Measurements from ENCODE around the gene OLFML2B. TPM values are rescaled to one million over a fixed set of nuclear protein-coding genes. Genes with fewer than 3 reads are reported as not detected.

Gene OLFML2B
- total RNA-seq, 1 experiment from 2014 or later: not detected

DNA sequence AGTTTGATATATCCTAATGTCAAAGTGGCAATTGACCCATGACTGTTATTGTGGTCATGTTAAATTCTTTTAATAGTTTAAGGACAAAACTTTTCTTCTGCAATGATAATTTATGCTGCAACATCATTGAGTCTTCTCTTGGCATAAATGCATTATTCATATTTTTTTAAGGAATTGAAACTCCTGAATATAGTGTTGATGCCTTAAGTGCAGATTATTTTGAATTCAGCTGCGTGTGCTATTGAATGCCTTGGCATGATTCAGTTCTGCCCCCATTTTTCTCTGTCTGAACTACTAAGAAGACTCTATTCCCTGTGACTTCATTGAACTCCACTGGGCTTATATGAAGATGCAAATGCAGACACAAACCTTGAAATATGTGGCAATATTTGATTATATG, 23.3 kb upstream of the OLFML2B start:
- no peak overlapping the region for H3K4me3 Mint-ChIP-seq (ENCODE audit: unreplicated experiment)
- no peak overlapping the region for H3K27ac Mint-ChIP-seq (ENCODE audit: low read depth, unreplicated experiment)
- TF ChIP-seq, protein P1, sequence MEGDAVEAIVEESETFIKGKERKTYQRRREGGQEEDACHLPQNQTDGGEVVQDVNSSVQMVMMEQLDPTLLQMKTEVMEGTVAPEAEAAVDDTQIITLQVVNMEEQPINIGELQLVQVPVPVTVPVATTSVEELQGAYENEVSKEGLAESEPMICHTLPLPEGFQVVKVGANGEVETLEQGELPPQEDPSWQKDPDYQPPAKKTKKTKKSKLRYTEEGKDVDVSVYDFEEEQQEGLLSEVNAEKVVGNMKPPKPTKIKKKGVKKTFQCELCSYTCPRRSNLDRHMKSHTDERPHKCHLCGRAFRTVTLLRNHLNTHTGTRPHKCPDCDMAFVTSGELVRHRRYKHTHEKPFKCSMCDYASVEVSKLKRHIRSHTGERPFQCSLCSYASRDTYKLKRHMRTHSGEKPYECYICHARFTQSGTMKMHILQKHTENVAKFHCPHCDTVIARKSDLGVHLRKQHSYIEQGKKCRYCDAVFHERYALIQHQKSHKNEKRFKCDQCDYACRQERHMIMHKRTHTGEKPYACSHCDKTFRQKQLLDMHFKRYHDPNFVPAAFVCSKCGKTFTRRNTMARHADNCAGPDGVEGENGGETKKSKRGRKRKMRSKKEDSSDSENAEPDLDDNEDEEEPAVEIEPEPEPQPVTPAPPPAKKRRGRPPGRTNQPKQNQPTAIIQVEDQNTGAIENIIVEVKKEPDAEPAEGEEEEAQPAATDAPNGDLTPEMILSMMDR (IDR thresholded peaks at IDR 0.05; ENCODE audit: unreplicated experiment): no peak
- no peaks in the 10 kb centered on the region for H3K36me3 Mint-ChIP-seq (ENCODE audit: insufficient read depth, unreplicated experiment)
- no peaks in the 10 kb centered on the region for H3K27me3 Mint-ChIP-seq (ENCODE audit: insufficient read depth, unreplicated experiment)
- no TSS peak for BruUV-seq (replicated peaks)
- ChIA-PET POLR2A (interaction anchor here (1.6 kb wide), 1 partner anchor 10 kb away, joined by 3 read pairs; no protein-coding TSS in a partner anchor), CTCF (interaction anchor here (0.6 to 13.3 kb wide), 6 partner anchors 9 to 442 kb away, joined by 3 to 128 read pairs (median 4); no protein-coding TSS in a partner anchor)
- DNase-seq (ENCODE audit: unreplicated experiment): no peak
- intact Hi-C loops (cut with micrococcal nuclease): no loop called here
- H3K9me3 Mint-ChIP-seq (ENCODE audit: unreplicated experiment): no peaks in the 10 kb centered on the region
- no peaks in the 10 kb centered on the region for H3K4me1 Mint-ChIP-seq (ENCODE audit: insufficient read depth, unreplicated experiment)

DNA sequence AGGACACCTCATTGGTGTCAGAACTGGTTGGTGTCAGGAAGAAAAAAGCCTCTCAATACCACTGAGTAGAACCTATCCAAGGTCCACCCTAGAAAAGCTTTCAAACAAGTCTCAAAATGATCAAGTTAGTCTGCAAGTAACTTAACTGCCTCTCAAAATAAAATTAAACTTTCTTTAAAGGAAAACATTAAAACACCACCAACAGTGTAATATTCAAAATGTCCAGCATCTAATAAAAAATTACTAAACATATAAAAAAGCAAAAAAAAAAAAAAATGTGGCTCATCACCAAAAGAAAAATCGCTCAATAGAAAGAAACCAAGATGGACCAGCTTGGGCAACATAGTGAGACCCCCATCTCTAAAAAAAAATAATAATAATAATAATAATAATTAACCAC, 18.7 kb upstream of the OLFML2B start:
- ChIA-PET CTCF (interaction anchor here (0.6 to 3.2 kb wide), 9 partner anchors 8 to 1237 kb away, joined by 3 to 51 read pairs (median 3); partner anchors contain the start of gene OLFML2B), POLR2A (interaction anchor here (1.6 kb wide), 1 partner anchor 250 kb away, joined by 6 read pairs; no protein-coding TSS in a partner anchor)
- H3K4me1 Mint-ChIP-seq (ENCODE audit: insufficient read depth, unreplicated experiment): peaks cover 6% of the 10 kb centered on the region
- no peak for DNase-seq (ENCODE audit: unreplicated experiment)
- H3K9me3 Mint-ChIP-seq (ENCODE audit: unreplicated experiment): no peaks in the 10 kb centered on the region
- BruUV-seq (replicated peaks): no TSS peak
- H3K36me3 Mint-ChIP-seq (ENCODE audit: insufficient read depth, unreplicated experiment): no peaks in the 10 kb centered on the region
- no peak overlapping the region for H3K4me3 Mint-ChIP-seq (ENCODE audit: unreplicated experiment)
- H3K27me3 Mint-ChIP-seq (ENCODE audit: insufficient read depth, unreplicated experiment): no peaks in the 10 kb centered on the region
- H3K27ac Mint-ChIP-seq (ENCODE audit: low read depth, unreplicated experiment): no peak overlapping the region
- TF ChIP-seq, protein P1 (IDR thresholded peaks at IDR 0.05; ENCODE audit: unreplicated experiment): no peak
- intact Hi-C loops (cut with micrococcal nuclease): no loop called here

DNA sequence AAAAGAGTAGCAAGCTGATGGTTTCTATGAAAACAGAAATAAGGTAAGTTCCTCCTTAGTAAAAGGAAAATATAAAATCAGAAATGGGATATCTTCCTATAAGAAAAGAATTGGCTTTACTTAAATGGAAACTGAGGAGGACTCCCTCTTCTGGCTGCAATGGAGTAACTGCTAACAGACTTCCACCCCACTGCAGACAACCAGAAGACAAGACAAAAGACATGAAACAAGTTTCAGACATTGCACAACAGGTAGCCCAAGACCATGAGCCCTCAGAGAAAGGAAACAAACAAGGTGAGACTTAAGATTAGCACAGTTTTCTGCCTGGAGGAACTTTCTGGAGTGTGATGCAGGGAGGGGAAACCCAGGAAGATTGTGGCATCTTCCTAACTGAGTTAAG, 17.0 kb upstream of the OLFML2B start:
- intact Hi-C loops (cut with micrococcal nuclease): no loop called here
- Mint-ChIP-seq H3K27me3 (ENCODE audit: insufficient read depth, unreplicated experiment) (no peaks in the 10 kb centered on the region), H3K9me3 (ENCODE audit: unreplicated experiment) (no peaks in the 10 kb centered on the region), H3K4me3 (ENCODE audit: unreplicated experiment) (no peak overlapping the region), H3K4me1 (ENCODE audit: insufficient read depth, unreplicated experiment) (peaks cover 6% of the 10 kb centered on the region), H3K27ac (ENCODE audit: low read depth, unreplicated experiment) (no peak overlapping the region), H3K36me3 (ENCODE audit: insufficient read depth, unreplicated experiment) (no peaks in the 10 kb centered on the region)
- DNase-seq (ENCODE audit: unreplicated experiment): peak; percentile 67
- ChIA-PET POLR2A (no interaction called here), CTCF (interaction anchor here (0.6 to 3.2 kb wide), 11 partner anchors 8 to 364 kb away, joined by 3 to 51 read pairs (median 4); partner anchors contain the start of gene OLFML2B)
- no TSS peak for BruUV-seq (replicated peaks)
- TF ChIP-seq, protein P1 (IDR thresholded peaks at IDR 0.05; ENCODE audit: unreplicated experiment): peak; percentile 23

DNA sequence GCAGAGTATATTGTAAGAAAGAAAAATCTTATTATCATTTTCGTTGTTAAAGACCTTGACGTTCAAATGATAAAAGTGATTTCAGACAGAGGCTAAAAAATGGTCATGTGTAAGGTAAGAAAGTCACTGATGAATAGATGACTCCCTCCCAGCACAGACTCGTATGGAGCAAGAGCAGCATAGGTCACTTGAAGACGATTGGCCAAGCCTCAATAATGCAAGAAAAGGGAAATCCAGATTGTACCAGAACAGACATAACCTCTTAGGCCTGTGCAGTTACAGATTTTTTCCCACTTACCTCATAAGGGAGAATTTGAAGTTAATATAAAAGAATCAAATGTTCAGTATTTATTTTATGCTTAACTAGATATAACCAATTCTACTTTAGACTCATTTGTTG, 16.3 kb upstream of the OLFML2B start:
- no peak for DNase-seq (ENCODE audit: unreplicated experiment)
- intact Hi-C loops (cut with micrococcal nuclease): no loop called here
- no TSS peak for BruUV-seq (replicated peaks)
- Mint-ChIP-seq H3K27me3 (ENCODE audit: insufficient read depth, unreplicated experiment) (no peaks in the 10 kb centered on the region), H3K36me3 (ENCODE audit: insufficient read depth, unreplicated experiment) (no peaks in the 10 kb centered on the region), H3K4me1 (ENCODE audit: insufficient read depth, unreplicated experiment) (peaks cover 6% of the 10 kb centered on the region), H3K27ac (ENCODE audit: low read depth, unreplicated experiment) (no peak overlapping the region), H3K9me3 (ENCODE audit: unreplicated experiment) (no peaks in the 10 kb centered on the region), H3K4me3 (ENCODE audit: unreplicated experiment) (no peak overlapping the region)
- POLR2A ChIA-PET: no interaction called here
- TF ChIP-seq, protein P1 (IDR thresholded peaks at IDR 0.05; ENCODE audit: unreplicated experiment): no peak
- CTCF ChIA-PET: interaction anchor here (0.8 to 7.6 kb wide), 5 partner anchors 9 to 382 kb away, joined by 4 to 128 read pairs (median 10); no protein-coding TSS in a partner anchor
